ENCODE measurements around the gene BEAN1.

DNA sequence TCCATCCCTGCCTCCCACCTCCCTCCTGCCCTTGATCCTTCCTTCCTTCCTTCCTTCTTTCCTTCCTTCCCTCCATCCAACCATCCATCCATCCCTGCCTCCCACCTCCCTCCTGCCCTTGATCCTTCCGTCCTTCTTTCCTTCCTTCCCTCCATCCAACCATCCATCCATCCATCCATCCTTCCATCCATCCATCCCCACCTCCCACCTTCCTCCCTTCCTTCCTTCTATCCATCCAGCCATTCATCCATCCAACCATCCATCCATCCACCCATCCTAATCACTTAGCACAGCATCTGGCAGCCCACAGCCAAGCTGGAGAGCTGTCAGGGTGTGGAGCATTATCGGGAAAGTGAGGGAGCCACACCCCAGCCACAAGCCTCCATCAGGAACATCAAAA, 68.3 kb downstream of the BEAN1 start:
- TF ChIP-seq CTCF (conservative IDR thresholded peaks at IDR 0.05 in 1 of 2, IDR thresholded peaks at IDR 0.05 in 1 of 2; ENCODE audit: low read depth in 1 of 2, low read length in 2 of 2) (no peak), EZH2 (IDR thresholded peaks at IDR 0.05; ENCODE audit: low read length, missing control alignments) (no peak)

Measured in fibroblast of lung (primary cell).